GM11168 (cell line): ENCODE results near the gene METTL2A.
"Not testable (repeated sequence)": the region's sequence is repeated elsewhere in the genome, so short reads cannot be mapped to it uniquely, and the experiment has no call there.

Experiments used
- in situ Hi-C: fragments of 300-500 bp; cut with MboI; formaldehyde crosslinking; loops from one replicate; pipeline ENCODE4 v1.12.0; 2022; ENCODE audit warnings: low sequenced_read_pairs; ENCODE audit not compliant: unreplicated experiment

METTL2A gene, protein sequence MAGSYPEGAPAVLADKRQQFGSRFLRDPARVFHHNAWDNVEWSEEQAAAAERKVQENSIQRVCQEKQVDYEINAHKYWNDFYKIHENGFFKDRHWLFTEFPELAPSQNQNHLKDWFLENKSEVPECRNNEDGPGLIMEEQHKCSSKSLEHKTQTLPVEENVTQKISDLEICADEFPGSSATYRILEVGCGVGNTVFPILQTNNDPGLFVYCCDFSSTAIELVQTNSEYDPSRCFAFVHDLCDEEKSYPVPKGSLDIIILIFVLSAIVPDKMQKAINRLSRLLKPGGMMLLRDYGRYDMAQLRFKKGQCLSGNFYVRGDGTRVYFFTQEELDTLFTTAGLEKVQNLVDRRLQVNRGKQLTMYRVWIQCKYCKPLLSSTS

DNA sequence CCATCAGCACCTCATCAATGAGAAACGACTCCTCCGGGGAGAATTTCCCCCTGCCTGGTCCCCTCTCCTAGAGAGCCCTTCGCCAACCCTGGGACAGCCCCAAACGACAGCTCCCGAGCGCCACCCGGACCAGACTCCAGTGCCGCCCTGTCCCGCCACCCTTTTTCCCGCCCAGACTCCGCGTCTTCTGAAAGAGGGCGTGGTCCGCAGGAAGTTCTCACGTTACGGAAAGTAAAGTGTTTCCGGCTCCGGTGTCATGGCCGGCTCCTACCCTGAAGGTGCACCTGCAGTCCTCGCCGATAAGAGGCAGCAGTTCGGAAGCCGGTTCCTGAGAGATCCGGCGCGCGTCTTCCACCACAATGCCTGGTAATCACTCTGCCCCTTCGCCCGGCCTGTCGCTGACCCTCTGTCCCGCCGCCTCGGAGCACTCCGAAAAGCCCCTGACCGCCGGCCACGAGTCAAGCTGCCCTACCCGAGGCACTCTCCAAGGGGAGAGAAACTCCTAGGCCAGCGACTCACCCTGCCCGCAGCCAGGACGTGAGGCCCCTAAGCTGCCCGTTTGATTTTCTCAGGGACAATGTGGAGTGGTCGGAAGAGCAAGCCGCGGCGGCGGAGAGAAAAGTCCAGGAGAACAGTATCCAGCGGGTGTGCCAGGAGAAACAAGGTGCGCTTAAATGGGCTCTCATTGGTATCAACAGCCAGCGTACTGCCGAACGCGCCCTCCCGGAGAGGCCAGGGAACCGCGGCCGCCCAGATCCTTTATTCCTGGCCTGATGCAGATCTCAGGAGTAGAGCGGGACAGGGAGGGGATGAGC, at the start of gene METTL2A:
TSS of gene METTL2A (plus strand) at position 251 of the 815 bp plus-strand sequence. CDS start at position 257, 6 bp downstream.
- in situ Hi-C loops, result not testable (repeated sequence)

DNA sequence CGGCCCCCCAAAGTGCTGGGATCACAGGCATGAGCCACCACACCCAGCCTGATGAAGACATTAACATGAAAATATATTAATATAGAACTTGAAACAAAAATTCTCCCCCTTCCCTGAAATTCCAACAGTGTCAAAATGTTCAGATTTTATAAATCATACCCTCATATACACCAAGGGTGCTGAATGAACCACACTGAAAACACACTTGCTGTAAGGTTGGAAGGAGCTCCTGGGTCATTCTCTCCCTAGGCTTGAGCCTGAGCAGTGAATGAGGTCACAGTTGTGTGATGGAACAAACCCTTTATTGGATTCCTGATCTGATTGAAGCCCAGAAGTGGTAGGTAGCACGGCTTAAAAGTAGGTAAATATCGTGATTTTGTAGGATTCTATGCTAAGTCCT, 43.4 kb upstream of the METTL2A start, which contains the start of gene EFCAB3:
TSS of gene EFCAB3 (plus strand) at position 301 of the 400 bp plus-strand sequence. CDS start 2,427 bp downstream, outside the sequence.
- in situ Hi-C loops, result no loop called here

DNA sequence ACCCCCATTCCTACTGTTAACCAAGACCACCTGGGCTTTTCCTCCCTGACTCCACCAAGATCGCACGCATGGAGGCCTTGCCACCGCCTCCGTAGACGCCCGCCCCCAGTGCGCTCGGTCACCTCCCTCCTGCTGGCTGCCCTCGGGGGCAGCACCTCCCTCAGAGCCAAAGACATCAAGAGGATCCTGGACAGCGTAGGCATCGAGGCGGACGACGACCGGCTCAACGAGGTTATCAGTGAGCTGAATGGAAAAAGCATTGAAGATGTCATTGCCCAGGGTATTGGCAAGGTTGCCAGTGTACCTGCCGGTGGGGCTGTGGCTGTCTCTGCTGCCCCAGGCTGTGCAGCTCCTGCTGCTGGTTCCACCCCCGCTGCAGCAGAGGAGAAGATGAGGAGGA, 42.1 kb upstream of the METTL2A start:
- in situ Hi-C loops, result no loop called here

DNA sequence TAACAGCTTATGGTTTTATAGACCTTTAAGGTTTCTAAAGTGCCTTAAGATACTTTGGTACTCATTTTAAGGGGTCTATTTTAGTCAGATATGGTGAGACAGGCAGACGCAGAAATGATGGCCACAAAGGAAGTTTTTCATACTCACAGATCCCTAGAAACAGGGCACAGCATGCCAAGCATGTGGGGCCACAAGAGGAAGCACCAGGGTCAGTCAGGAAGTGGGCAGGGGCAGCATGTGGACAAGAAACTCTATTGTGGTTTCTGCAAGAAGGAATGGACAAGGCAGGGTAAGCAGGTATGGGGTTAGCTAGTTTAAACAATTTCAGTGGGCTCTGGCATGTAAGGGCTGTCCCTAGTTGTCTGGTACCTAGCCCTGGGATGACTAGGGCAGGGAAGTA, 34.8 kb upstream of the METTL2A start:
- in situ Hi-C loops, result no loop called here

DNA sequence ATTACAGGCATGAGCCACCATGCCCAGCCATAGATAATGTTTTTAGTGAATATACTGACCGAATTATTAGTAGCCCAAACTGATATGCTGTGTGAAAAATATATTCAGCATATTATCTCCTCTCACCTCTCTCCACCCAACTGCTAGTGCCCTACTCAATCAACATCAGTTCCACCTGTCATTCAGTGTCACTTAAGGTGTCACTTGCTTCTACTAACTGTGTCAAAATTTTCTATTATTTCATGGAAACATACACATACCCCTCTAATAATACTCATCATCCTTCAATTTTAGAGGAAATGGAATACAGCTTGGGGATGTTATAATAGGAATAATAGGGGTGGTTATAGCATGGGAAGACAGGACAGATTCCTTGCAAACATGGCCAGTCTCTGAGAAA, 30.8 kb upstream of the METTL2A start:
- in situ Hi-C loops, result no loop called here

DNA sequence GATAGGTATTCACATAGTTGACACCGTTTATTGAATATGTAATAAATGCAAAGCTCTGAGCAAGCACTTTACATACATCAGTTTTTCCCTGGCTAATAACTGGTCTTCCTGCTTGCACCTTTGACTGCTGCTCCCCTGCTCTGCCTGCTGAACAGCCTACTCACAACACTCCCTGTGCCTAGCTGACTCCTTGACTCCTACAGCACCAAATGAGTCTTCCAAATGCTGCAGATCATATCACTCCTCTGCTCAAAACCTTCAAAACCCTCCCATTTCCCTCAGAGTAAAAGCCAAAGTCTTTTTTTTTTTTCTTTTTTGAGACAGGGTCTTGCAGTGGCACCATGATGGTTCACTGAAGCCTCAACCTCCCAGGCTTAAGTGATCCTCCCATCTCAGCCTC, 24.8 kb upstream of the METTL2A start:
- in situ Hi-C loops, result no loop called here

DNA sequence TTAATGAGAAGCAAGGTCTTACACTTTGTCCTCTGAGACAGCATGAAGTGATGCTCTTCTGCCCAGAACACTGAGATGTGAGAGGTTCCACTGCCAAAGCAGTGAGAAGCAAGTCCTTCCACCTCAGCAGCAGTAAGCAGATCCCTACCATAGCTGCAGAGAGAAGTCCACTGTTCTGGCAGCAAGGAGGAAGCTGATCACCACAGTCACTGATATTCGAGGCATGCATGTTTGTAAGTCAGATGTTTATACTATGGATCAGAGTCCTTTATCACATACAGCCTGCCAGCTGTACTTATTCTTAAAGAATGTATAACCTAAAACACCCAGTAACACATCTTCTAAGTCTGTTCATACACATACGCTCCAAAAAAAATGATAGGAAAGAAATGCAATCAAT, 18.2 kb upstream of the METTL2A start:
- in situ Hi-C loops, result no loop called here

DNA sequence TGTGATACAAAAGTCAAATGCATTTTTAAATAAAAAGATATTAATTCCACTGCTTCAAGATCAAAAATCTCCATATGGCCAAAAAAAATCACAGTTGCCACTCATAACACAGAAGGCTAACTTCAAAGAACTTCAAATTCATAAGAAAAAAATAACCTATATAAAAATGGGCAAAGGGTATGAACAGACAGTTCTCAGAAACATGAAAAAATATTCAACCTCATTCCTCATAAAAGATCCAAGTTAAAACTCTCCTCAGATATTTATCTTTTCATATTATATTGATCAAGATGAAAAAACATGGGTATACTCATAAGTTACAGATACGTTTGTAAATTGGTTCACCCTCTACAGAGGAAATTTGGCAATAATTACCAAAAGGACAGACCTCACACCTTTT, 10.6 kb upstream of the METTL2A start:
- in situ Hi-C loops, result not testable (repeated sequence)

DNA sequence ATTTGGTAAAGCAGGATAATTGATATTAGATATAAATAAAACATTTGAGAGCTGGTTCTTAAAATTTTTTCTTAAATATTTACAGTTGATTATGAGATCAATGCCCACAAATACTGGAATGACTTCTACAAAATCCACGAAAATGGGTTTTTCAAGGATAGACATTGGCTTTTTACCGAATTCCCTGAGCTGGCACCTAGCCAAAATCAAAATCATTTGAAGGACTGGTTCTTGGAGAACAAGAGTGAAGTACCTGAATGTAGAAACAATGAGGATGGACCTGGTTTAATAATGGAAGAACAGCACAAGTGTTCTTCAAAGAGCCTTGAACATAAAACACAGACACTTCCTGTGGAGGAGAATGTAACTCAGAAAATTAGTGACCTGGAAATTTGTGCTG, 2.5 kb downstream of the METTL2A start:
- in situ Hi-C loops, result not testable (repeated sequence)

DNA sequence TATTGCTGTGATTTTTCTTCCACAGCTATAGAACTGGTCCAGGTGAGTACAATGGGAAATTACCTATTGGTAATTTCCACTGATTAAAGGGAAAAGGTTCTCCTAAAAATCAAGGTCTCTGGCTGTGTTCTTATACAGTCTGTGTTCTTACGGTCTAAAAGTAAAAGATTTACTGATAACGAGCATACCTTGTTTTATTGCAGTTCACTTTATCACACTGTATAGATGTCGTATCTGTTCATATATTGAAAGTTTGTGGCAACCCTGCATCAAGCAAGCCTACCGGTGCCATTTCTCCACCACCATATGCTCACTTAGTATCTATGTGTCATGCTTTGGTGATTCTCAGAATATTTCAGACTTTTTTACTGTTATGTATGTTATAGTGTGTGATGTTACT, 11.6 kb downstream of the METTL2A start:
- in situ Hi-C loops, result not testable (repeated sequence)

DNA sequence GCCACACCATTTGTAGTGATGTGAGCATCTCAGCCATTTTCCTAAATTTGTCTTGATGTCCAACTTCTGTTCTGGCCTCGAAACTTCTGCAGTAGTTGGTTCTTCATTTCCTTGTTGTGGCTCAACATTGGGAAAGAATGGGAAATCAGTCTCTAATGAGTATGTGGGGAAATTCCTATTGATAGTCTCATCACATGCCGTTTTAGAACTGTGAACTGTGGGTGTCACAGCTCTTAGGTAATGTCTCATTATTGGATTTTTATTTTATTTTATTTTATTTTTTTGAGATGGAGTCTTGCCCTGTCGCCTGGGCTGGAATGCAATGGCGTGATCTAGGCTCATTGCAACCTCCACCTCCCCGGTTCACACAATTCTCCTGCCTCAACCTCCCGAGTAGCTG, 17.5 kb downstream of the METTL2A start:
- in situ Hi-C loops, result not testable (repeated sequence)

DNA sequence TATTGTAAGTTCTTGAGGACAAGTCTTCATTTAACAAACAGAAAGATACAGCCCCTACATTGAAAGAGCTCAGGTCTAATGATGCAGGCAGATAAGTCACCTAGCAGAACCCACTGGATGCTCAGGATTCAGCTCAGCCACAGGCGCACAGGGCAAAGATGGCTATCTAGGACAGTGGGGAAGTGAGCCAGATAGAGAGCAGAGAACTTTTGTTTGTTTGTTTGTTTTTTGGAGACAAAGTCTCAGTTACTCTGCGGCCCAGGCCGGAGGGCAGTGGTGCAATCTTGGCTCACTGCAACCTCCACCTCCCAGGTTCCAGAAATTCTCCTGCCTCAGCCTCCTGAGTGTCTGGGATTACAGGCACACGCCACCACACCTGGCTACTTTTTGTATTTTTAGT, 20.4 kb downstream of the METTL2A start:
- in situ Hi-C loops, result no loop called here

DNA sequence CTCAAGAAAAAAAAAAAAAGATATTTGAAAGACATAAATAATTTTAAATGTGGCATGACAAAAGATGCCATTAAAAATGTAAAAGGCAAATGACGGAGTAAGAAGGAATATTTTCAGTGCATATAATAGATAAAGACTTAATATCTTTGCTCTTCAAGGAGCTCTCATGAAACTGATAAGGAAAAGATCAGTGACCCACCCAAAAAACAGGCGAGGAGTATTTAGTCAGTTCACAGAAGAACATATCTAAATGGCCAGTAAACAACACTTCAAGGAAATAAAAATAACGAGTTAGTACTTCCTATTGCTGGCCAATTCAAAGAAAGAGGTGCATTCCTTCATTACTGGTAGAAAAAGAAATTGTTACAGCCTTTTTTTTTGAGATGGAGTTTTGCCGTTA, 22.1 kb downstream of the METTL2A start:
- in situ Hi-C loops, result not testable (repeated sequence)

DNA sequence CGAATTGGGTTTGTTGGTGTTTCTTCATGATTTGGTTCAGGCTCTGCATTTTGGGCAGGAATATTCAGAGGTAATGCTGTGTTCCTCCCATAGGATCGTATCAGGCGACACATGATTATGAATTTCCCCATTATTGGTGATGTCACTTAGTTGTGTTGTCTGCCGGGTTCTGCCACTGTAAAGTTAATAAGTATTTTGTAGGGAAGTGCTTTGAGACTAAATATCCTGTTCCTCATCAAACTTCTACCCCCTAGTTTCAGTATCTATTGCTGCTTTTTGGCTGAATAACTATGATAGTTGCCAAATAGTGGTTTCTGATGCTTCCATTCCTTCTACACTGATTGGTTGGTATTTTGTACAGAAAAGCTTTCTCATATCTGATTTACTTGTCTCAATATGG, 28.5 kb downstream of the METTL2A start:
- in situ Hi-C loops, result not testable (repeated sequence)

DNA sequence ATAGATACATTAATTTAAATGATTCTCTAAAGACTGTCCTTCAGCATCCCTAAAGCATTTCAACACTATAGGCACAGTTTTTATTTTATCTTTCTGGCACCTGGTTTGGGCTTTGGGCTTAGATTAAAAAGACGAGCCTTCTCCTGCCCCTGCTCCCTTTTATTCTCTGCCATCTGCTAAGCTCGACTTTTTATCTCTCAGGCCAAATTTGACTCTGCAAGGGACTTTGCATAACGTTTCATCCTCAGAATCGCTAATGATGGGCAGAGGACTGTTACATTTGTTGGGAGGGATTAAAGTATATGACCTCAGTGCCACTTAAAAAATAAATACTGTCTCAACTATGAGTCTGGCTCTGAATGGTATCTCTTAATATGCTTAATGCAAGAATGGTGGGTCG, 29.3 kb downstream of the METTL2A start:
- in situ Hi-C loops, result not testable (repeated sequence)

DNA sequence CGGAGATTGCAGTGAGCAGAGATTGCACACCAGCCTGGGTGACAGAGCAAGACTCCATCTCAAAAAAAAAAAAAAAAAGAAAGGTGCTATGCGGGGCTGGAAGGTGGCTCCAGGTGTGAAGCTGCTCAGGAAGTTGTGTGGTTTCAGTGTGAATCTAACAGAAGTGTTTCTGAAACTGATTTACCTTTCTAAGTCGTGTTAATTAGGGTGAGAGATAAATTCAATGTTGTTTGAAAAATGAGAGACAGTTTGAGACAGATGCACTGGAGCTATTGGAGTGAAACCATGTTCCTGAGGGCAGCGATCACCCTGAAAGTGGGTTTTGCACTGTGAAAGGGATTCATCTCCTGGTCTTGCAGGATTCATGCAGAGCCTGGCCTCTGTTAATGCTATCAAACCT, 30.0 kb downstream of the METTL2A start:
- in situ Hi-C loops, result not testable (repeated sequence)

DNA sequence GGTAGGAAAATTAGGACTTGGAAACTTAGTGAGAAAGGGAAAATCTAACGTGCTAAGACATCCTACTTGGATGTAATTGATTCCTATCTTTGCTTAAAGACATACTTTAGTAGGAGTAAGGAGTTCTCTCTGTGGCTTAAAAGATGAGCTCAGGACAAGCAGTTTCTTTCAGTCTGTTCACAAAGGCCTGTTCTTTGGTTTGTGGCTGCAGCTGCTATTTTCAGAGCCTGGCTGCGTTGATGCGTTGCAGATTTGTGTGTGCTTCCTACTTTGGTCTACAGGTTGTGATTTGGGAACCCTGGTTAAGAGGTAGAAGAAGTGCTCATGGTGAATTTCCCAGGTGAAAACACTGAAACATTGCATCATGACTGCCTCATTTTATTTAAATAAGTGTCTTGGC, 30.4 kb downstream of the METTL2A start:
- in situ Hi-C loops, result not testable (repeated sequence)

DNA sequence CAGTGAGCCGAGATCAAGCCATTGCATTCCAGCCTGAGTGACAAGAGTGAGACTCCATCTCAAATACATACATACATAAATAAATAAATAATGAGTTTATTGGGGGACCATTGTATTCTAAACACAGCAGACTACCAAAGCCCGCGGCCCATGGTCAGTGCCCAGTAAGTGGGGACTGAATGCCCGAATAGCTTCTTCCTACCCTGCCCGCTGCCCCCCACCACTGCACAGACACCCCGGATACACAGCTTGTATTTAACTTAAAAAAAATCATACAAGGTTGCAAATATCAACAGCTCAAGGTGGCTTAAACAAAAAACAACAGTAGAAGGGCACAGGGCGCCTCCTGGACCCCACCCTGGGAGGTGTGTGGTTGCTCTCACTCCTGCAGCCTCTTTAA, 32.3 kb downstream of the METTL2A start:
- in situ Hi-C loops, result no loop called here

DNA sequence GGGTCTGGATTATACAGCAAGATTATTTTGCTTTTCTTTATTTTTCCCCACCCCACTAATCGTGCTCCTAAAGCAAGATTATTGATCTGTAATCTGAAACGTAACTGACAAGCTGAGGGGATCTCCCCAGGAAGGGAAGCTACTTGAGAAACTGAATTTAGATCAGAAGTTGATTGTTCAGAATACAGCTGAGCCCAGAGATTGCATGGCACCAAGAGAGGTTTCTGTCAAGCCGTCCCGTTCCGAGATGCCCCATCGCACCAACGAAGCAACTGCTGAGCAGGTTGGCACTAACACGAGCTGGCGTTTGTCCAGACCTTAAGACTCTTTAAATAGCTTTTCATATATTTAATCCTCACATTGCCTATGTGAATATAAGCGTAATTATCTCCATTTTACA, 34.8 kb downstream of the METTL2A start:
- in situ Hi-C loops, result not testable (repeated sequence)

DNA sequence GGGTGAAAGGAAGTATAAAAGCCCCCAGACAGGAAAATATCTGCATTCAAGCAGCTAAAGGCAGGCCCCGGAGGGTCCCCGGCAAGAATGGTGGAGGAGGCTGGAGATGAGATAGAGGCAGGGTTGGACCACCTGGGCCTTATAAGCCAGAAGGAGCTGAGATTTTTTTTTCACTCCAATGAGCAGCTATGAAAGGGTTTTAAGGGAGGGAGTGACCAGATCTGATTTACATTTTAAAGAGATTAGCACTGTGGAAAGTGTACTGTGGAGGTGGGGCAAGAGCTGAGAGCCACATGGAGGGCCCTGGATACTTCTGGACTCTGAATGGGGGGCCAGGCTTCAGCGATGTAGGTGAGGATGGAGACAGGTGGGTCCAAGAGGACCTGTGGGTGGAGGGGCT, 40.7 kb downstream of the METTL2A start:
- in situ Hi-C loops, result not testable (repeated sequence)

DNA sequence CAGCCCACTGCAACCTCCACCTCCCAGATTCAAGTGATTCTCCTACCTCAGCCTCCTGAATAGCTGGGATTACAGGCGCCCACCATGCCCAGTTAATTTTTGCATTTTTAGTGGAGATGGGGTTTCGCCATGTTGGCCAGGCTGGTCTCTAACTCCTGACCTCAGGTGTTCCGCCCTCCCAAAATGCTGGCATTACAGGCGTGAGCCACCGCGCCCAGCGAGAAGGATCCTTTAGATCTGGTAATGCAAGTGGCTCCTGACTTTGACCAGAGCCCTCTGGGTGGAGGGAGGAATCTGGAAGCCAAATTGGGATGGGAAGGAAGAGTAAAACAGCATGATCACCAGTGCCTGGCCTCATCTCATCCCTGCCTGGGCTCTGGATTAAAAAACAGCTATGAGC, 41.6 kb downstream of the METTL2A start:
- in situ Hi-C loops, result not testable (repeated sequence)
